ENCODE measurements around the gene SLC3A2. TPM values are rescaled to one million over a fixed set of nuclear protein-coding genes. Genes with fewer than 3 reads are reported as not detected.

Gene SLC3A2
- total and polyA plus RNA-seq, 11 donors, result 26.6 to 103 (median 59.1) TPM

GRCh38 chr11:62925308-62925707, 44.6 kb downstream of the SLC3A2 start:
- 41 to 76% (median 62%) methylated on average over 14 of the region's 14 CpGs for WGBS, 4 donors
- TF ChIP-seq CTCF (IDR thresholded peaks at IDR 0.05) (no peak), POLR2A (IDR thresholded peaks at IDR 0.05) (no peak)
- no peaks in the 10 kb centered on the region for H3K9me3 ChIP-seq
- intact Hi-C loops (cut with DNase I), result no loop called here
- H3K27ac ChIP-seq, result no peak overlapping the region
- H3K4me3 ChIP-seq, result peak overlapping the region in 5 of 12 donors; percentile 49 to 54 (median 51)
- peak in 1 of 5 donors; percentile 8 for DNase-seq
- H3K27me3 ChIP-seq, result peaks cover 28 to 75% (median 53%) of the 10 kb centered on the region in 9 donors
- no peak for ATAC-seq
- H3K36me3 ChIP-seq, result no peaks in the 10 kb centered on the region
- peaks cover 3 to 51% (median 20%) of the 10 kb centered on the region in 12 donors for H3K4me1 ChIP-seq

- Histone ChIP-seq H3K4me3 (peak overlapping the region; percentile 18 to 54 (median 46)), H3K27ac (peak overlapping the region in 2 of 12 donors; percentile 7 to 39), H3K36me3 (no peaks in the 10 kb centered on the region), H3K27me3 (peaks cover 26 to 75% (median 53%) of the 10 kb centered on the region in 9 donors), H3K9me3 (no peaks in the 10 kb centered on the region), H3K4me1 (peaks cover 3 to 48% (median 20%) of the 10 kb centered on the region in 12 donors)
- ATAC-seq (peak in 3 of 4 donors; percentile 10 to 48 (median 39)), DNase-seq (peak in 1 of 5 donors; percentile 31)
- intact Hi-C loops (cut with DNase I), result no loop called here
- 3 to 6% (median 4%) methylated on average over 46 to 71 of the region's 71 CpGs for WGBS, 4 donors
- TF ChIP-seq POLR2A (IDR thresholded peaks at IDR 0.05) (no peak), CTCF (IDR thresholded peaks at IDR 0.05) (no peak)
Measured at GRCh38 chr11:62925745-62926679, 45.3 kb downstream of the SLC3A2 start.

- Histone ChIP-seq H3K36me3 (no peaks in the 10 kb centered on the region), H3K9me3 (no peaks in the 10 kb centered on the region), H3K27ac (no peak overlapping the region), H3K4me1 (peaks cover 3 to 39% (median 20%) of the 10 kb centered on the region in 12 donors), H3K27me3 (peaks cover 23 to 73% (median 51%) of the 10 kb centered on the region in 9 donors), H3K4me3 (peak overlapping the region in 11 of 12 donors; percentile 18 to 54 (median 47))
- intact Hi-C loops (cut with DNase I), result no loop called here
- no peak for DNase-seq
- TF ChIP-seq POLR2A (IDR thresholded peaks at IDR 0.05), result no peak
- WGBS, 4 donors, result 12 to 30% (median 19%) methylated on average over 40 to 53 of the region's 53 CpGs
- ATAC-seq, result peak in 1 of 4 donors; percentile 28
Measured at GRCh38 chr11:62926680-62927455, 46.2 kb downstream of the SLC3A2 start.

- 57 to 71% (median 66%) methylated on average over 13 of the region's 13 CpGs for WGBS, 4 donors
Measured at GRCh38 chr11:62928011-62928410, 47.3 kb downstream of the SLC3A2 start.

More at GRCh38 chr11:62928011-62928410, 47.3 kb downstream of the SLC3A2 start:
- ATAC-seq (no peak), DNase-seq (no peak)
- Histone ChIP-seq H3K9me3 (no peaks in the 10 kb centered on the region), H3K4me1 (peaks cover 3 to 32% (median 20%) of the 10 kb centered on the region in 12 donors), H3K27me3 (peaks cover 17 to 62% (median 40%) of the 10 kb centered on the region in 9 donors), H3K36me3 (no peaks in the 10 kb centered on the region), H3K27ac (no peak overlapping the region), H3K4me3 (no peak overlapping the region)
- TF ChIP-seq POLR2A (IDR thresholded peaks at IDR 0.05) (no peak), CTCF (IDR thresholded peaks at IDR 0.05) (no peak)
- intact Hi-C loops (cut with DNase I), result no loop called here
